Right atrium auricular region (tissue), 2 donors: ENCODE data around the gene COLEC11. TPM values are rescaled to one million over a fixed set of nuclear protein-coding genes. Genes with fewer than 3 reads are reported as not detected.

Experiments used
- DNase-seq: peaks from one replicate; pipeline ENCODE4 v3.0.0-alpha.2; 2019; ENCODE audit warnings: low spot score
- H3K27ac ChIP-seq, 2 donors: fragments of 200-600 bp; sonication (generic); 1 replicate in 1 of 2; 2 replicates in 1 of 2; pipeline ENCODE4 v1.5.1; 2016 to 2019
- H3K27me3 ChIP-seq, 2 donors: fragments of 200-600 bp; sonication (generic); one replicate each; pipeline versions ENCODE4 v1.5.1 to v1.6.0; 2017 to 2019
- H3K36me3 ChIP-seq: fragments of 200-600 bp; sonication (generic); one replicate; pipeline ENCODE4 v1.5.1; 2016
- H3K4me1 ChIP-seq, 2 donors: fragments of 200-600 bp; sonication (generic); one replicate each; pipeline versions ENCODE4 v1.5.1 to v1.6.0; 2017 to 2019
- H3K4me3 ChIP-seq, 2 donors: fragments of 200-600 bp; sonication (generic); 1 replicate in 1 of 2; 2 replicates in 1 of 2; pipeline ENCODE4 v1.5.1; 2017 to 2019; ENCODE audit warnings: mild to moderate bottlenecking in 1 of 2, moderate library complexity in 1 of 2
- H3K9me3 ChIP-seq, 2 donors: fragments of 200-600 bp; sonication (generic); one replicate each; pipeline ENCODE4 v1.5.1; 2019
- CTCF ChIP-seq, 2 donors: fragments of 200-600 bp; sonication (generic); IDR thresholded peaks; one replicate each; pipeline ENCODE4 v1.5.1; 2019; ENCODE audit warnings: antibody characterized with exemption in 2 of 2
- total RNA-seq, 2 donors: library from RNA; depleted of rRNA; stranded (reverse); fragments of >200 nt; gene quantifications; one replicate each; pipeline ENCODE4 v1.1.0, GENCODE V29; 2016

COLEC11 gene
- total RNA-seq, 2 donors from 2014 or later, result 27.8 to 56.6 TPM

GRCh38 chr2:3678212-3678611, 83.3 kb downstream of the COLEC11 start:
- H3K9me3 ChIP-seq, result no peaks in the 10 kb centered on the region
- no peak overlapping the region for H3K27ac ChIP-seq
- TF ChIP-seq CTCF (IDR thresholded peaks at IDR 0.05), result no peak
- H3K36me3 ChIP-seq, result no peaks in the 10 kb centered on the region
- H3K27me3 ChIP-seq, result no peaks in the 10 kb centered on the region
- H3K4me3 ChIP-seq, result no peak overlapping the region
- no peaks in the 10 kb centered on the region for H3K4me1 ChIP-seq
- DNase-seq, result no peak

GRCh38 chr2:3679180-3679579, 84.3 kb downstream of the COLEC11 start:
- H3K27me3 ChIP-seq, result no peaks in the 10 kb centered on the region
- TF ChIP-seq CTCF (IDR thresholded peaks at IDR 0.05), result no peak
- no peak overlapping the region for H3K4me3 ChIP-seq
- H3K4me1 ChIP-seq, result no peaks in the 10 kb centered on the region
- no peaks in the 10 kb centered on the region for H3K9me3 ChIP-seq
- H3K27ac ChIP-seq, result no peak overlapping the region
- DNase-seq, result no peak
- no peaks in the 10 kb centered on the region for H3K36me3 ChIP-seq

- H3K36me3 ChIP-seq, result no peaks in the 10 kb centered on the region
- H3K9me3 ChIP-seq, result no peaks in the 10 kb centered on the region
- no peak overlapping the region for H3K27ac ChIP-seq
- no peaks in the 10 kb centered on the region for H3K4me1 ChIP-seq
- H3K27me3 ChIP-seq, result no peaks in the 10 kb centered on the region
- no peak overlapping the region for H3K4me3 ChIP-seq
- no peak for DNase-seq
- no peak for TF ChIP-seq CTCF (IDR thresholded peaks at IDR 0.05)
These were observed 84.9 kb downstream of the COLEC11 start for GRCh38 chr2:3679616-3680393.

- Histone ChIP-seq H3K4me1 (no peaks in the 10 kb centered on the region), H3K36me3 (no peaks in the 10 kb centered on the region), H3K27me3 (no peaks in the 10 kb centered on the region), H3K9me3 (no peaks in the 10 kb centered on the region), H3K4me3 (no peak overlapping the region), H3K27ac (no peak overlapping the region)
- TF ChIP-seq CTCF (IDR thresholded peaks at IDR 0.05), result no peak
- no peak for DNase-seq
These were observed 85.8 kb downstream of the COLEC11 start for GRCh38 chr2:3680548-3681345.

- Histone ChIP-seq H3K27me3 (no peaks in the 10 kb centered on the region), H3K4me1 (no peaks in the 10 kb centered on the region), H3K27ac (no peak overlapping the region), H3K4me3 (no peak overlapping the region), H3K36me3 (no peaks in the 10 kb centered on the region), H3K9me3 (no peaks in the 10 kb centered on the region)
- no peak for TF ChIP-seq CTCF (IDR thresholded peaks at IDR 0.05)
- no peak for DNase-seq
These were observed 86.7 kb downstream of the COLEC11 start for GRCh38 chr2:3681625-3682024.
